Chondrocyte (in vitro differentiated cells): ENCODE results near the gene CENPA. TPM values are rescaled to one million over a fixed set of nuclear protein-coding genes. Genes with fewer than 3 reads are reported as not detected.

ENCODE experiments used
- DNase-seq: peaks from one replicate; pipeline ENCODE4 v3.0.0; 2021; ENCODE audit warnings: mixed read lengths, low spot score
- H3K27ac Mint-ChIP-seq: one replicate; pipeline ENCODE4 v1.8.0; 2021; ENCODE audit warnings: mild to moderate bottlenecking, moderate library complexity, mixed read lengths; ENCODE audit not compliant: unreplicated experiment
- H3K27me3 Mint-ChIP-seq: 2 replicates; pipeline ENCODE4 v1.8.0; 2021; ENCODE audit warnings: low read depth, mixed read lengths
- H3K36me3 Mint-ChIP-seq: 2 replicates; pipeline ENCODE4 v1.8.0; 2021; ENCODE audit warnings: low read depth, mixed read lengths
- H3K4me1 Mint-ChIP-seq: 2 replicates; pipeline ENCODE4 v1.8.0; 2021; ENCODE audit warnings: low read depth, mild to moderate bottlenecking, mixed read lengths
- H3K4me3 Mint-ChIP-seq: one replicate; pipeline ENCODE4 v1.8.0; 2021; ENCODE audit warnings: mild to moderate bottlenecking, moderate library complexity, mixed read lengths; ENCODE audit not compliant: unreplicated experiment
- H3K9me3 Mint-ChIP-seq: 2 replicates; pipeline ENCODE4 v1.8.0; 2021; ENCODE audit warnings: low read depth, mixed read lengths
- CTCF ChIP-seq: fragments of 200-600 bp; sonication (generic); IDR thresholded peaks from 2 replicates; pipeline ENCODE4 v1.5.0; 2021; ENCODE audit warnings: antibody characterized with exemption, mild to moderate bottlenecking, moderate library complexity
- total RNA-seq: library from RNA; stranded (reverse); gene quantifications from 3 replicates; pipeline ENCODE4 v1.2.1, GENCODE V29; 2021

The CENPA gene
- total RNA-seq, 1 donor from 2014 or later = 4.6 TPM

GRCh38 chr2:26801328-26801727 lies 15.5 kb downstream of the CENPA start:
- no peaks in the 10 kb centered on the region for H3K27me3 Mint-ChIP-seq
- no peak for DNase-seq
- no peak overlapping the region for H3K4me3 Mint-ChIP-seq
- H3K27ac Mint-ChIP-seq = no peak overlapping the region
- no peak for TF ChIP-seq CTCF
- no peaks in the 10 kb centered on the region for H3K9me3 Mint-ChIP-seq
- H3K4me1 Mint-ChIP-seq = peaks cover 3% of the 10 kb centered on the region
- H3K36me3 Mint-ChIP-seq = peaks cover 2% of the 10 kb centered on the region

- no peak overlapping the region for H3K4me3 Mint-ChIP-seq
- H3K9me3 Mint-ChIP-seq = no peaks in the 10 kb centered on the region
Measured at GRCh38 chr2:26801796-26802195, 15.9 kb downstream of the CENPA start.

GRCh38 chr2:26805241-26805676 lies 19.4 kb downstream of the CENPA start:
- Mint-ChIP-seq H3K4me1 (peaks cover 6% of the 10 kb centered on the region), H3K4me3 (no peak overlapping the region), H3K27me3 (peaks cover 2% of the 10 kb centered on the region), H3K36me3 (peaks cover 2% of the 10 kb centered on the region), H3K9me3 (no peaks in the 10 kb centered on the region), H3K27ac (no peak overlapping the region)
- no peak for TF ChIP-seq CTCF
- DNase-seq = no peak

More at GRCh38 chr2:26801796-26802195, 15.9 kb downstream of the CENPA start:
- peaks cover 2% of the 10 kb centered on the region for H3K36me3 Mint-ChIP-seq
- TF ChIP-seq CTCF = no peak
- DNase-seq = no peak
- no peaks in the 10 kb centered on the region for H3K27me3 Mint-ChIP-seq
- H3K4me1 Mint-ChIP-seq = peaks cover 3% of the 10 kb centered on the region
- H3K27ac Mint-ChIP-seq = no peak overlapping the region

- Mint-ChIP-seq H3K27me3 (peaks cover 18% of the 10 kb centered on the region), H3K36me3 (no peaks in the 10 kb centered on the region), H3K4me1 (peaks cover 6% of the 10 kb centered on the region), H3K27ac (no peak overlapping the region), H3K4me3 (no peak overlapping the region), H3K9me3 (no peaks in the 10 kb centered on the region)
- TF ChIP-seq CTCF = no peak
- no peak for DNase-seq
Measured at GRCh38 chr2:26807788-26808460, 22.1 kb downstream of the CENPA start.

- peaks cover 6% of the 10 kb centered on the region for H3K4me1 Mint-ChIP-seq
- H3K4me3 Mint-ChIP-seq = no peak overlapping the region
- peaks cover 2% of the 10 kb centered on the region for H3K36me3 Mint-ChIP-seq
- H3K27me3 Mint-ChIP-seq = peaks cover 24% of the 10 kb centered on the region
- H3K9me3 Mint-ChIP-seq = no peaks in the 10 kb centered on the region
- no peak for DNase-seq
- no peak for TF ChIP-seq CTCF
- no peak overlapping the region for H3K27ac Mint-ChIP-seq
Measured at GRCh38 chr2:26809211-26809610, 23.4 kb downstream of the CENPA start.
